B cell (primary cell): ENCODE measurements around the gene DHX34. TPM values are rescaled to one million over a fixed set of nuclear protein-coding genes. Genes with fewer than 3 reads are reported as not detected.

Source experiments
- ATAC-seq: fragments of 200-7000 bp; cut with Tn5 transposase; one replicate; pipeline ENCODE4 v1.10.0; 2021; ENCODE audit warnings: low read depth, mild to moderate bottlenecking, moderate number of reproducible peaks, moderate library complexity
- CTCF ChIA-PET: fragments of 350-600 bp; sonication (Branson Sonifier 250); formaldehyde crosslinking; loops from one replicate; lab custom pipeline; 2021; ENCODE audit warnings: antibody characterized with exemption, inconsistent platforms; lab: Charles Lee
- POLR2A ChIA-PET: fragments of 350-600 bp; sonication (Branson Sonifier 250); formaldehyde crosslinking; loops from one replicate; lab custom pipeline; 2021; ENCODE audit warnings: antibody characterized with exemption; lab: Charles Lee
- DNase-seq: peaks from one replicate; pipeline ENCODE4 v3.0.0; 2013
- H2AFZ ChIP-seq: 2 replicates; pipeline ENCODE4 v1.6.1; 2012; ENCODE audit warnings: mild to moderate bottlenecking, low read depth, low read length; ENCODE audit not compliant: insufficient read depth, poor library complexity, severe bottlenecking
- H3K27ac ChIP-seq, 2 donors: 1 replicate in 1 of 2; 2 replicates in 1 of 2; pipeline ENCODE4 v1.5.1; 2012 to 2013; ENCODE audit warnings: low read length in 2 of 2, mild to moderate bottlenecking in 2 of 2, moderate library complexity in 1 of 2
- H3K27me3 ChIP-seq, 4 experiments: fragments of 200-600 bp in 1 of 4; sonication (generic) in 1 of 4; replicated peaks in 1 of 4; 1 replicate in 2 of 4; 2 replicates in 2 of 4; pipeline versions ENCODE4 v1.6.1 to v1.7.0; 2013 to 2016; ENCODE audit warnings: low read length in 3 of 4, mild to moderate bottlenecking in 2 of 4, mixed read lengths in 1 of 4, moderate library complexity in 1 of 4; ENCODE audit not compliant: insufficient read depth in 4 of 4, control insufficient read depth in 3 of 4; ENCODE audit errors: control extremely low read depth in 1 of 4
- H3K36me3 ChIP-seq, 2 experiments: replicated peaks in 1 of 2; 1 replicate in 1 of 2; 2 replicates in 1 of 2; pipeline versions ENCODE4 v1.6.1 to v1.7.1; 2013; ENCODE audit warnings: low read length in 1 of 2; ENCODE audit not compliant: insufficient read depth in 2 of 2, control insufficient read depth in 1 of 2; ENCODE audit errors: control extremely low read depth in 1 of 2, extremely low read depth in 1 of 2
- H3K4me1 ChIP-seq, 2 donors: fragments of 200-600 bp in 1 of 2; sonication (generic) in 1 of 2; 1 replicate in 1 of 2; 2 replicates in 1 of 2; pipeline versions ENCODE4 v1.5.1 to v1.6.1; 2013 to 2017; ENCODE audit warnings: low read length in 2 of 2; ENCODE audit not compliant: control insufficient read depth in 2 of 2, insufficient read depth in 2 of 2
- H3K4me2 ChIP-seq: replicated peaks from 2 replicates; pipeline ENCODE3; 2012; ENCODE audit warnings: mild to moderate bottlenecking, low read depth, low read length; ENCODE audit not compliant: poor library complexity, severe bottlenecking
- H3K4me3 ChIP-seq, 5 experiments: fragments of 200-600 bp in 1 of 5; sonication (generic) in 1 of 5; 1 replicate in 3 of 5; 2 replicates in 2 of 5; pipeline versions ENCODE4 v1.5.1 to v1.7.0; 2011 to 2016; ENCODE audit warnings: low read length in 4 of 5, mild to moderate bottlenecking in 4 of 5, low read depth in 2 of 5, control low read depth in 1 of 5, moderate library complexity in 1 of 5; ENCODE audit not compliant: insufficient read depth in 1 of 5; ENCODE audit errors: control extremely low read depth in 1 of 5, extremely low read depth in 1 of 5
- H3K79me2 ChIP-seq: fragments of 200-600 bp; sonication (generic); one replicate; pipeline ENCODE4 v1.6.0; 2016; ENCODE audit warnings: low read length; ENCODE audit not compliant: control insufficient read depth, insufficient read depth
- H3K9ac ChIP-seq: fragments of 200-600 bp; sonication (generic); 2 replicates; pipeline ENCODE4 v1.6.1; 2017; ENCODE audit warnings: mild to moderate bottlenecking, low read length, moderate library complexity
- H3K9me3 ChIP-seq, 3 donors: one replicate each; pipeline versions ENCODE4 v1.6.1 to v1.7.1; 2013; ENCODE audit warnings: low read length in 2 of 3; ENCODE audit not compliant: control insufficient read depth in 2 of 3, insufficient read depth in 1 of 3; ENCODE audit errors: control extremely low read depth in 1 of 3
- H4K20me1 ChIP-seq: 2 replicates; pipeline ENCODE4 v1.6.0; 2012; ENCODE audit warnings: mild to moderate bottlenecking, low read length; ENCODE audit not compliant: insufficient read depth, control insufficient read depth, poor library complexity, severe bottlenecking
- H3K27ac Mint-ChIP-seq: one replicate; pipeline ENCODE4 v1.8.0; 2021; ENCODE audit warnings: mixed read lengths
- H3K27me3 Mint-ChIP-seq: one replicate; pipeline ENCODE4 v1.8.0; 2021; ENCODE audit warnings: mixed read lengths
- H3K4me1 Mint-ChIP-seq: one replicate; pipeline ENCODE4 v1.8.0; 2021; ENCODE audit warnings: mixed read lengths
- H3K4me3 Mint-ChIP-seq: one replicate; pipeline ENCODE4 v1.8.0; 2021; ENCODE audit warnings: mixed read lengths
- H3K9me3 Mint-ChIP-seq: one replicate; pipeline ENCODE4 v1.8.0; 2022; ENCODE audit warnings: mixed read lengths; ENCODE audit not compliant: insufficient read depth
- CTCF ChIP-seq: fragments of 200-600 bp; IDR thresholded peaks from one replicate; pipeline ENCODE4 v1.8.0; 2022; ENCODE audit warnings: antibody characterized with exemption, mild to moderate bottlenecking
- EZH2 ChIP-seq: IDR thresholded peaks from 2 replicates; pipeline ENCODE4 v1.6.1; 2012; ENCODE audit warnings: borderline replicate concordance, low read depth, mild to moderate bottlenecking, moderate library complexity, low read length; ENCODE audit not compliant: insufficient read depth, poor library complexity, severe bottlenecking
- WGBS: methylation state at CpG from one replicate; pipeline ENCODE4 v1.1.5; 2013; ENCODE audit warnings: missing lambda C conversion rate; ENCODE audit not compliant: insufficient coverage; 5-methylcytosine and 5-hydroxymethylcytosine counted together
- intact Hi-C: fragments of 100-400 bp; cut with micrococcal nuclease; formaldehyde crosslinking; loops from one replicate; pipeline ENCODE4 v1.10.0; 2022
- polyA plus RNA-seq: library from polyadenylated mRNA; depleted of rRNA; stranded (reverse); fragments of >200 nt; gene quantifications from 2 replicates; pipeline ENCODE4 v1.2.3, GENCODE V29; 2012
- total RNA-seq, 2 donors: library from RNA; stranded (reverse); fragments of 120-200 nt in 1 of 2; gene quantifications; 1 replicate in 1 of 2; 2 replicates in 1 of 2; pipeline versions ENCODE4 v1.2.3 to v1.2.4, GENCODE V29; 2013 to 2022

The DHX34 gene
- total and polyA plus RNA-seq, 2 donors (not counting 1 experiment from before 2014, with no cell fraction given): 25.1 to 31.3 TPM

DNA sequence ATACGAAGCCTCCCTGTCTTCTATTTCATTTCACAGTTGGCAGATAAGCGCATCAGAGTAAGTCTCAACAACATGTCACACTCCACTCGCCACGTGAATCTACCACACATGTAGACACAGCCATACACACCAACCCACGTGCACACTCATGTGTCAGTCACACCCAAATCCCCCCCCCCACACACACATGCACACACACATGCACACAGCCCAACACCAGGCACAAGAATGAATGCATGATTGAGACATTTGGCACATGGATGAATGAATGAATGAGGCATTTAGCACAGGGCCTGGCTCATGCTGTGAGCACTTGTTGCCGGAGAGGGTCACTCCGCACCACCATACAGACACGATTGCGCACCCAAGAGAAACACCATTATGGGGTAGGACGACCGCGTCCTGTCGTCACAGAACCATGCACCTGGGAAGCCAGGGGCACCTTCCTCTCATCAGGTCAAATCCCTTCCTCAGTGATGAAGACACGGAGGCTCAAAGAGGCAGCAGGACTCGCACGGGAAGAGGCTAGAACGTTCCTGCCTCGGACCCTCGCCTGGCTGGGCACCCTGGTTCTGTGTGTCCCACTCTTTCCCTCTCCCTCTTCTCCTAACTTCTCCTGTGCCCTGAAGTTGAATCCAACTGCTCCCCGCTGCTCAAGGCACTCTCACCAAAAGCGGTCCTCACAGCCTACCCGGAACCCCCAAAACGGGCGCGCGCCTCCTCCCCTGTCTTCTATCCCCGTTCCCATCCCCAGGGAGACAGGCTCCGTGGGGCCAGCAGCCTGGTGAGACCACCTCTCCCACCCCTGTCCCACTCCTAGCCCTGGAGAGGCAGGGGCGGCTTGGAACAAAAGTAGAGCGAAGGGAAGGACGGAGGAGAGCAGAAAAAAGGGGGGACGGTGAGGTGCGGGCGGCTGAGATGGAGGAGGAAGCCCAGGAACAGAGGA lies 68.9 kb downstream of the DHX34 start:
- peak overlapping the region; percentile 55 for H3K4me3 Mint-ChIP-seq
- Histone ChIP-seq H3K27ac (no peak overlapping the region), H3K27me3 (peaks cover 0 to 71% (median 39%) of the 10 kb centered on the region in 4 experiments), H4K20me1 (no peaks in the 10 kb centered on the region), H2AFZ (peak overlapping the region; percentile 22), H3K4me2 (peak overlapping the region; percentile 63), H3K4me3 (no peak overlapping the region), H3K79me2 (no peaks in the 10 kb centered on the region), H3K9me3 (peaks cover 0 to 19% (median 0%) of the 10 kb centered on the region in 3 donors), H3K4me1 (peaks cover 10 to 48% of the 10 kb centered on the region in 2 donors), H3K9ac (no peak overlapping the region), H3K36me3 (no peaks in the 10 kb centered on the region)
- intact Hi-C loops: no loop called here
- 5% methylated on average over 26 of the region's 34 CpGs for WGBS
- peaks cover 75% of the 10 kb centered on the region for H3K27me3 Mint-ChIP-seq
- DNase-seq (peak; percentile 39), ATAC-seq (no peak)
- no peak for TF ChIP-seq EZH2
- no peak for TF ChIP-seq CTCF
- ChIA-PET POLR2A (no interaction called here), CTCF (interaction anchor here (1.1 kb wide), 1 partner anchor 27 kb away, joined by 3 read pairs; no protein-coding TSS in a partner anchor)
- peaks cover 28% of the 10 kb centered on the region for H3K4me1 Mint-ChIP-seq
- H3K27ac Mint-ChIP-seq: peak overlapping the region; percentile 38
- H3K9me3 Mint-ChIP-seq: no peaks in the 10 kb centered on the region

GRCh38 chr19:47418692-47419029 lies 69.5 kb downstream of the DHX34 start:
- Mint-ChIP-seq H3K4me1 (peaks cover 28% of the 10 kb centered on the region), H3K9me3 (no peaks in the 10 kb centered on the region), H3K27ac (no peak overlapping the region), H3K27me3 (peaks cover 76% of the 10 kb centered on the region), H3K4me3 (peak overlapping the region; percentile 55)
- no peak overlapping the region for H3K4me3 ChIP-seq
- ATAC-seq (no peak), DNase-seq (peak; percentile 35)
- no peak overlapping the region for H3K27ac ChIP-seq
- no peaks in the 10 kb centered on the region for H4K20me1 ChIP-seq
- H3K36me3 ChIP-seq: no peaks in the 10 kb centered on the region
- no peak overlapping the region for H3K9ac ChIP-seq
- 2% methylated on average over 8 of the region's 9 CpGs for WGBS
- CTCF ChIA-PET: no interaction called here
- H3K79me2 ChIP-seq: no peaks in the 10 kb centered on the region
- intact Hi-C loops: no loop called here
- POLR2A ChIA-PET: no interaction called here
- H3K27me3 ChIP-seq: peaks cover 0 to 78% (median 45%) of the 10 kb centered on the region in 4 experiments
- H3K4me2 ChIP-seq: peak overlapping the region; percentile 63
- H3K4me1 ChIP-seq: peaks cover 10 to 54% of the 10 kb centered on the region in 2 donors
- peak; percentile 45 for TF ChIP-seq EZH2
- no peak for TF ChIP-seq CTCF
- peaks cover 0 to 19% (median 0%) of the 10 kb centered on the region in 3 donors for H3K9me3 ChIP-seq
- H2AFZ ChIP-seq: peak overlapping the region; percentile 22
